GM23338 (cell line): Measurements from ENCODE around the gene FECH. TPM values are rescaled to one million over a fixed set of nuclear protein-coding genes. Genes with fewer than 3 reads are reported as not detected.
A peak's percentile ranks its signal among the peaks of the same experiment; 100 is the strongest.

Experiments
- ATAC-seq: fragments of 200-7000 bp; cut with Tn5 transposase; 3 replicates; pipeline ENCODE4 v1.9.1; 2020
- DNase-seq: peaks from one replicate; pipeline ENCODE4 v3.0.0-alpha.2; 2015; ENCODE audit warnings: low spot score
- H2AFZ ChIP-seq: fragments of 200-600 bp; sonication (generic); 2 replicates; pipeline ENCODE4 v1.8.0; 2016; ENCODE audit warnings: antibody characterized with exemption, mild to moderate bottlenecking, moderate library complexity
- H3F3A ChIP-seq: fragments of 200-600 bp; sonication (generic); replicated peaks from 2 replicates; pipeline ENCODE4 v1.8.0; 2017; ENCODE audit warnings: antibody characterized with exemption, mixed run types, low read depth
- H3K27ac ChIP-seq: fragments of 200-600 bp; sonication (generic); 2 replicates; pipeline ENCODE4 v1.6.1; 2016; ENCODE audit warnings: low read depth
- H3K27me3 ChIP-seq: fragments of 200-600 bp; sonication (generic); 2 replicates; pipeline ENCODE4 v1.8.0; 2016; ENCODE audit warnings: mild to moderate bottlenecking, mixed run types, moderate library complexity; ENCODE audit not compliant: insufficient read depth
- H3K36me3 ChIP-seq: fragments of 200-600 bp; sonication (generic); 2 replicates; pipeline ENCODE4 v1.8.0; 2016; ENCODE audit warnings: mild to moderate bottlenecking; ENCODE audit not compliant: insufficient read depth
- H3K4me1 ChIP-seq: fragments of 200-600 bp; sonication (generic); 2 replicates; pipeline ENCODE4 v1.8.0; 2016; ENCODE audit warnings: mild to moderate bottlenecking, moderate library complexity; ENCODE audit not compliant: insufficient read depth
- H3K4me2 ChIP-seq: fragments of 200-600 bp; sonication (generic); 2 replicates; pipeline ENCODE4 v1.7.1; 2017; ENCODE audit warnings: mixed run types
- H3K4me3 ChIP-seq: fragments of 200-600 bp; sonication (generic); 2 replicates; pipeline ENCODE4 v1.6.1; 2016; ENCODE audit warnings: mixed run types
- H3K79me2 ChIP-seq: fragments of 200-600 bp; sonication (generic); replicated peaks from 2 replicates; pipeline ENCODE4 v1.8.0; 2017; ENCODE audit warnings: mild to moderate bottlenecking; ENCODE audit not compliant: insufficient read depth
- H3K9me2 ChIP-seq: fragments of 200-600 bp; sonication (generic); 2 replicates; pipeline ENCODE4 v1.8.0; 2017; ENCODE audit not compliant: insufficient read depth
- H4K20me1 ChIP-seq: fragments of 200-600 bp; sonication (generic); replicated peaks from 2 replicates; pipeline ENCODE4 v1.8.0; 2017; ENCODE audit warnings: mild to moderate bottlenecking; ENCODE audit not compliant: insufficient read depth
- H3K27ac Mint-ChIP-seq: 2 replicates; pipeline ENCODE4 v1.8.0; 2020; ENCODE audit warnings: inconsistent platforms, mild to moderate bottlenecking, moderate library complexity, mixed read lengths
- H3K27me3 Mint-ChIP-seq: 3 replicates; pipeline ENCODE4 v1.8.0; 2022; ENCODE audit warnings: low read depth, mild to moderate bottlenecking, moderate library complexity, mixed read lengths, inconsistent platforms; ENCODE audit not compliant: insufficient read depth, poor library complexity
- H3K36me3 Mint-ChIP-seq: 3 replicates; pipeline ENCODE4 v1.8.0; 2021; ENCODE audit warnings: low read depth, mild to moderate bottlenecking, inconsistent platforms, moderate library complexity, mixed read lengths
- H3K4me1 Mint-ChIP-seq: 3 replicates; pipeline ENCODE4 v1.8.0; 2020; ENCODE audit warnings: mild to moderate bottlenecking, inconsistent platforms, mixed read lengths
- H3K4me3 Mint-ChIP-seq: 3 replicates; pipeline ENCODE4 v1.8.0; 2021; ENCODE audit warnings: moderate library complexity, mild to moderate bottlenecking, inconsistent platforms, mixed read lengths
- H3K9me3 Mint-ChIP-seq: 3 replicates; pipeline ENCODE4 v1.8.0; 2020; ENCODE audit warnings: moderate library complexity, mild to moderate bottlenecking, inconsistent platforms, mixed read lengths
- polyA plus RNA-seq: library from polyadenylated mRNA; unstranded; fragments of >200 nt; fragmentation: Nextera tagmentation; extraction: Ambion mirVana; gene quantifications from 2 replicates; pipeline ENCODE4 v1.2.1, GENCODE V29; 2016
- total RNA-seq: library from RNA; depleted of rRNA; stranded (reverse); fragments of >200 nt; shearing (Covaris generic); gene quantifications from 2 replicates; pipeline ENCODE4 v1.2.3, GENCODE V29; 2014
- TF ChIP-seq, protein P1 (sequence below): fragments of 250-450 bp; sonication (Bioruptor Pico); IDR thresholded peaks from 2 replicates; pipeline ENCODE4 v1.5.0; 2020; ENCODE audit warnings: mild to moderate bottlenecking, moderate library complexity
- TF ChIP-seq, protein P2 (sequence below): IDR thresholded peaks from one replicate; pipeline ENCODE4 v1.6.1; 2018; ENCODE audit warnings: antibody characterized with exemption; ENCODE audit not compliant: unreplicated experiment
- TF ChIP-seq, protein P3 (sequence below), 2 experiments: fragments of 200-600 bp in 1 of 2; sonication (generic) in 1 of 2; conservative IDR thresholded peaks; 2 replicates each; pipeline versions ENCODE4 v1.5.1 to v1.6.1; 2016 to 2017; ENCODE audit warnings: antibody characterized with exemption in 2 of 2, low read depth in 2 of 2, mild to moderate bottlenecking in 2 of 2, moderate library complexity in 1 of 2

FECH gene
- total and polyA plus RNA-seq, 2 experiments from 2014 or later = 5.8 to 35.5 TPM

DNA sequence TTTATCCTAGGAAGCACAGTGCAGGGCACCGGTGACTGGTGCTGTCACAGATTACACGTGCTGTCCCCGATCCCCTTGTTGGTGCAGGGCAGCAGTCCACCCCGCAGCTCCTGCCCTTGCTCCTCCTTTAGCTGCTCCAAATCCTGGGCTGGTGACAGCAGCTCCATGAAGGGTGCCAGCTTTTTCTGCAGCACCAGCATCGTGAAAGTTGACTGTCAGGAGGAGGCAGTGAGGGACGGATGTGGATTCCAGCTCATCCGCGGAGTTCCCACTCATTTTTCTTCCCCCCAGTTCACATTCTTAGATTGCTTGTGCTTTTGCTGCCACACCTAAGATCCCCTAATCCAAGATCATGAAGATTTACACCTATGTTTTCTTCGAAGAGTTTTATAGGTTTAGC is 83.9 kb downstream of the FECH start:
- Histone ChIP-seq H2AFZ (no peak overlapping the region), H3K27ac (no peak overlapping the region), H3K27me3 (no peaks in the 10 kb centered on the region), H3K36me3 (no peaks in the 10 kb centered on the region), H3F3A (no peaks in the 10 kb centered on the region), H3K79me2 (no peaks in the 10 kb centered on the region), H3K4me3 (no peak overlapping the region), H4K20me1 (no peaks in the 10 kb centered on the region), H3K9me2 (peaks cover 4% of the 10 kb centered on the region; the same call in 1 of the 2 replicates), H3K4me2 (no peak overlapping the region), H3K4me1 (no peaks in the 10 kb centered on the region)
- Mint-ChIP-seq H3K36me3 (no peaks in the 10 kb centered on the region), H3K9me3 (no peaks in the 10 kb centered on the region), H3K27me3 (peaks cover 1% of the 10 kb centered on the region), H3K27ac (no peak overlapping the region), H3K4me3 (no peak overlapping the region), H3K4me1 (no peaks in the 10 kb centered on the region)
- TF ChIP-seq, protein P1, sequence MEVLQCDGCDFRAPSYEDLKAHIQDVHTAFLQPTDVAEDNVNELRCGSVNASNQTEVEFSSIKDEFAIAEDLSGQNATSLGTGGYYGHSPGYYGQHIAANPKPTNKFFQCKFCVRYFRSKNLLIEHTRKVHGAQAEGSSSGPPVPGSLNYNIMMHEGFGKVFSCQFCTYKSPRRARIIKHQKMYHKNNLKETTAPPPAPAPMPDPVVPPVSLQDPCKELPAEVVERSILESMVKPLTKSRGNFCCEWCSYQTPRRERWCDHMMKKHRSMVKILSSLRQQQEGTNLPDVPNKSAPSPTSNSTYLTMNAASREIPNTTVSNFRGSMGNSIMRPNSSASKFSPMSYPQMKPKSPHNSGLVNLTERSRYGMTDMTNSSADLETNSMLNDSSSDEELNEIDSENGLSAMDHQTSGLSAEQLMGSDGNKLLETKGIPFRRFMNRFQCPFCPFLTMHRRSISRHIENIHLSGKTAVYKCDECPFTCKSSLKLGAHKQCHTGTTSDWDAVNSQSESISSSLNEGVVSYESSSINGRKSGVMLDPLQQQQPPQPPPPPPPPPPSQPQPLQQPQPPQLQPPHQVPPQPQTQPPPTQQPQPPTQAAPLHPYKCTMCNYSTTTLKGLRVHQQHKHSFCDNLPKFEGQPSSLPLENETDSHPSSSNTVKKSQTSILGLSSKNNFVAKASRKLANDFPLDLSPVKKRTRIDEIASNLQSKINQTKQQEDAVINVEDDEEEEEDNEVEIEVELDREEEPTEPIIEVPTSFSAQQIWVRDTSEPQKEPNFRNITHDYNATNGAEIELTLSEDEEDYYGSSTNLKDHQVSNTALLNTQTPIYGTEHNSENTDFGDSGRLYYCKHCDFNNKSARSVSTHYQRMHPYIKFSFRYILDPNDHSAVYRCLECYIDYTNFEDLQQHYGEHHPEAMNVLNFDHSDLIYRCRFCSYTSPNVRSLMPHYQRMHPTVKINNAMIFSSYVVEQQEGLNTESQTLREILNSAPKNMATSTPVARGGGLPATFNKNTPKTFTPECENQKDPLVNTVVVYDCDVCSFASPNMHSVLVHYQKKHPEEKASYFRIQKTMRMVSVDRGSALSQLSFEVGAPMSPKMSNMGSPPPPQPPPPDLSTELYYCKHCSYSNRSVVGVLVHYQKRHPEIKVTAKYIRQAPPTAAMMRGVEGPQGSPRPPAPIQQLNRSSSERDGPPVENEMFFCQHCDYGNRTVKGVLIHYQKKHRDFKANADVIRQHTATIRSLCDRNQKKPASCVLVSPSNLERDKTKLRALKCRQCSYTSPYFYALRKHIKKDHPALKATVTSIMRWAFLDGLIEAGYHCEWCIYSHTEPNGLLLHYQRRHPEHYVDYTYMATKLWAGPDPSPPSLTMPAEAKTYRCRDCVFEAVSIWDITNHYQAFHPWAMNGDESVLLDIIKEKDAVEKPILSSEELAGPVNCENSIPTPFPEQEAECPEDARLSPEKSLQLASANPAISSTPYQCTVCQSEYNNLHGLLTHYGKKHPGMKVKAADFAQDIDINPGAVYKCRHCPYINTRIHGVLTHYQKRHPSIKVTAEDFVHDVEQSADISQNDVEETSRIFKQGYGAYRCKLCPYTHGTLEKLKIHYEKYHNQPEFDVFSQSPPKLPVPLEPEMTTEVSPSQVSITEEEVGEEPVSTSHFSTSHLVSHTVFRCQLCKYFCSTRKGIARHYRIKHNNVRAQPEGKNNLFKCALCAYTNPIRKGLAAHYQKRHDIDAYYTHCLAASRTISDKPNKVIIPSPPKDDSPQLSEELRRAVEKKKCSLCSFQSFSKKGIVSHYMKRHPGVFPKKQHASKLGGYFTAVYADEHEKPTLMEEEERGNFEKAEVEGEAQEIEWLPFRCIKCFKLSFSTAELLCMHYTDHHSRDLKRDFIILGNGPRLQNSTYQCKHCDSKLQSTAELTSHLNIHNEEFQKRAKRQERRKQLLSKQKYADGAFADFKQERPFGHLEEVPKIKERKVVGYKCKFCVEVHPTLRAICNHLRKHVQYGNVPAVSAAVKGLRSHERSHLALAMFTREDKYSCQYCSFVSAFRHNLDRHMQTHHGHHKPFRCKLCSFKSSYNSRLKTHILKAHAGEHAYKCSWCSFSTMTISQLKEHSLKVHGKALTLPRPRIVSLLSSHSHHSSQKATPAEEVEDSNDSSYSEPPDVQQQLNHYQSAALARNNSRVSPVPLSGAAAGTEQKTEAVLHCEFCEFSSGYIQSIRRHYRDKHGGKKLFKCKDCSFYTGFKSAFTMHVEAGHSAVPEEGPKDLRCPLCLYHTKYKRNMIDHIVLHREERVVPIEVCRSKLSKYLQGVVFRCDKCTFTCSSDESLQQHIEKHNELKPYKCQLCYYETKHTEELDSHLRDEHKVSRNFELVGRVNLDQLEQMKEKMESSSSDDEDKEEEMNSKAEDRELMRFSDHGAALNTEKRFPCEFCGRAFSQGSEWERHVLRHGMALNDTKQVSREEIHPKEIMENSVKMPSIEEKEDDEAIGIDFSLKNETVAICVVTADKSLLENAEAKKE (CRISPR knock-in tag) = no peak
- DNase-seq (no peak), ATAC-seq (no peak)

DNA sequence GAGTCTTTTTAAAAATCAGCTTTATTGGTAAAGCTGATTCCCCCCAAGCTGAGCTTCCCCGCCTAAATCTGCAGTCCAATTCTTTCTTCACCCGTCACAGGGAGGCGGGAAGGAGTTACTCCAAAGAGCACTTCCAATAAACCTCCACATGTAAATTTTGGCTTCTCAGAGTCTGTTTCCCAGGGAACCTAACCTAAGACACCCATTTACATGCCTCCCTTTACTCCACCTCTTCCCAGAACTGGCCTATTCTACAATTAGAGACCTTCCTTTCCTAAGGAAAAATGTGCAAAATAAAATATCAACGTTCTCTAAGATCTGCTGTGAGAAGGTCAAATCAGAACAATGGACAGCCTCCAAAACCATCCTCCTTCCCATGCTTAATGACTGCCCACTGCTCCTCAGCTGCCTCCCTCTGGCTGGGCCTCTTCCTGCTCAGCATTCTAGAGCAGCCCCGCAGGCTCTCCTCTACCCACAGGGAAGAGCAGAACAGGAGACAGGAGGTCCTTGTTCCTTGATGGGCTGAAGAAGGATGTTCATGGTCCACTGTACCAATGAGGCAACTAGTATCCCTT is 87.7 kb downstream of the FECH start:
- H3K36me3 Mint-ChIP-seq = no peaks in the 10 kb centered on the region
- no peaks in the 10 kb centered on the region for H3K36me3 ChIP-seq
- peaks cover 1% of the 10 kb centered on the region for H3K27me3 Mint-ChIP-seq
- ATAC-seq (no peak), DNase-seq (no peak)
- no peak overlapping the region for H3K4me3 ChIP-seq
- H3K4me2 ChIP-seq = no peak overlapping the region
- no peaks in the 10 kb centered on the region for H3F3A ChIP-seq
- H4K20me1 ChIP-seq = no peaks in the 10 kb centered on the region
- no peaks in the 10 kb centered on the region for H3K79me2 ChIP-seq
- H3K4me3 Mint-ChIP-seq = no peak overlapping the region
- TF ChIP-seq, protein P2, sequence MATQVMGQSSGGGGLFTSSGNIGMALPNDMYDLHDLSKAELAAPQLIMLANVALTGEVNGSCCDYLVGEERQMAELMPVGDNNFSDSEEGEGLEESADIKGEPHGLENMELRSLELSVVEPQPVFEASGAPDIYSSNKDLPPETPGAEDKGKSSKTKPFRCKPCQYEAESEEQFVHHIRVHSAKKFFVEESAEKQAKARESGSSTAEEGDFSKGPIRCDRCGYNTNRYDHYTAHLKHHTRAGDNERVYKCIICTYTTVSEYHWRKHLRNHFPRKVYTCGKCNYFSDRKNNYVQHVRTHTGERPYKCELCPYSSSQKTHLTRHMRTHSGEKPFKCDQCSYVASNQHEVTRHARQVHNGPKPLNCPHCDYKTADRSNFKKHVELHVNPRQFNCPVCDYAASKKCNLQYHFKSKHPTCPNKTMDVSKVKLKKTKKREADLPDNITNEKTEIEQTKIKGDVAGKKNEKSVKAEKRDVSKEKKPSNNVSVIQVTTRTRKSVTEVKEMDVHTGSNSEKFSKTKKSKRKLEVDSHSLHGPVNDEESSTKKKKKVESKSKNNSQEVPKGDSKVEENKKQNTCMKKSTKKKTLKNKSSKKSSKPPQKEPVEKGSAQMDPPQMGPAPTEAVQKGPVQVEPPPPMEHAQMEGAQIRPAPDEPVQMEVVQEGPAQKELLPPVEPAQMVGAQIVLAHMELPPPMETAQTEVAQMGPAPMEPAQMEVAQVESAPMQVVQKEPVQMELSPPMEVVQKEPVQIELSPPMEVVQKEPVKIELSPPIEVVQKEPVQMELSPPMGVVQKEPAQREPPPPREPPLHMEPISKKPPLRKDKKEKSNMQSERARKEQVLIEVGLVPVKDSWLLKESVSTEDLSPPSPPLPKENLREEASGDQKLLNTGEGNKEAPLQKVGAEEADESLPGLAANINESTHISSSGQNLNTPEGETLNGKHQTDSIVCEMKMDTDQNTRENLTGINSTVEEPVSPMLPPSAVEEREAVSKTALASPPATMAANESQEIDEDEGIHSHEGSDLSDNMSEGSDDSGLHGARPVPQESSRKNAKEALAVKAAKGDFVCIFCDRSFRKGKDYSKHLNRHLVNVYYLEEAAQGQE = peak; percentile 26
- TF ChIP-seq, protein P3, sequence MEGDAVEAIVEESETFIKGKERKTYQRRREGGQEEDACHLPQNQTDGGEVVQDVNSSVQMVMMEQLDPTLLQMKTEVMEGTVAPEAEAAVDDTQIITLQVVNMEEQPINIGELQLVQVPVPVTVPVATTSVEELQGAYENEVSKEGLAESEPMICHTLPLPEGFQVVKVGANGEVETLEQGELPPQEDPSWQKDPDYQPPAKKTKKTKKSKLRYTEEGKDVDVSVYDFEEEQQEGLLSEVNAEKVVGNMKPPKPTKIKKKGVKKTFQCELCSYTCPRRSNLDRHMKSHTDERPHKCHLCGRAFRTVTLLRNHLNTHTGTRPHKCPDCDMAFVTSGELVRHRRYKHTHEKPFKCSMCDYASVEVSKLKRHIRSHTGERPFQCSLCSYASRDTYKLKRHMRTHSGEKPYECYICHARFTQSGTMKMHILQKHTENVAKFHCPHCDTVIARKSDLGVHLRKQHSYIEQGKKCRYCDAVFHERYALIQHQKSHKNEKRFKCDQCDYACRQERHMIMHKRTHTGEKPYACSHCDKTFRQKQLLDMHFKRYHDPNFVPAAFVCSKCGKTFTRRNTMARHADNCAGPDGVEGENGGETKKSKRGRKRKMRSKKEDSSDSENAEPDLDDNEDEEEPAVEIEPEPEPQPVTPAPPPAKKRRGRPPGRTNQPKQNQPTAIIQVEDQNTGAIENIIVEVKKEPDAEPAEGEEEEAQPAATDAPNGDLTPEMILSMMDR (conservative IDR thresholded peaks at IDR 0.05; ENCODE audit: low read depth in 2 of 2) = no peak
- H3K27ac ChIP-seq = no peak overlapping the region
- H3K9me3 Mint-ChIP-seq = no peaks in the 10 kb centered on the region
- H2AFZ ChIP-seq = no peak overlapping the region
- H3K4me1 Mint-ChIP-seq = no peaks in the 10 kb centered on the region
- H3K4me1 ChIP-seq = no peaks in the 10 kb centered on the region
- no peaks in the 10 kb centered on the region for H3K9me2 ChIP-seq
- no peak overlapping the region for H3K27ac Mint-ChIP-seq
- H3K27me3 ChIP-seq = no peaks in the 10 kb centered on the region
